HG03025 (cell line): ENCODE results near the gene DLEC1.

Source experiments
- ATAC-seq: cut with Tn5 transposase; IDR thresholded peaks from one replicate; pipeline ENCODE4 v1.9.1; 2021; ENCODE audit warnings: mild to moderate bottlenecking, moderate library complexity; ENCODE audit not compliant: unreplicated experiment, low FRiP score

DLEC1 gene

GRCh38 chr3:38167591-38167990 is 128.6 kb downstream of the DLEC1 start:
- ATAC-seq = no peak

DNA sequence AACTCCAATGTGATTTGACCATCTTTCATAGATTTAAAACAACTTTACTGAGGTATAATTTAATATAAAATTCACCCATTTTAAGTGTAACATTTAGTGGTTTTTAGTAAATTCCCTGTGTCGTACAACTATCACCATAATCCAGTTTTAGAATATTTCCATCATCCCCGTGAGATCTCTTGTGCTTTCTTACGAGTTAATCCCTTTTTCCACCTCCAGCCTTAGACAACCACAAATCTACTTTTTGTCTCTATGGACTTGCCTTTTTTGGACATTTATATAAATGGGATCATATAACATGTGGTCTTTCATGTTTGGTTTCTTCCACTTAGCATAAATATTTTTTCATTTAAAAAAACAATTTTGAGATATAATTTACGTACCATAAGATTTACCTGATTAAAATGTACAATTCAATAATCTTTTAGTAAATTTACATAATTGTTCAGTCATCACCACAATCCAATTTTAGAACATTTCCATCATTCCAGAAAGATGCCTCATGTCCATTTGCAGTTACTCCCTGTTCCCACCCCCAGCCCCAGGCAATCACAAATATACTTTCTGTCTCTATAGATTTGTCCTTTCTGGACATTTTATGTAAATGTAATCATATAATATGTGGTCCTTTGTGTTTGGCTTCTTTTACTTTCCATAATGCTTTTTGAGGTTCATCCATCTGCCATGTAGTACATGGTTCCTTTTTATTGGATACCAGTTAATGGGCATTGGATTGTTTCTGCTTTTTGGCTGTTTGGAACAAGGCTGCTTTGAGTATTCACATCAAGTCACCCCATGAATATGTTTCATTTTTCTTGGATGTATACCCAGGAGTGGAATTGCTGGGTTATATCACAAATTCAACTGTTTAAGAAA is 129.4 kb downstream of the DLEC1 start:
- no peak for ATAC-seq

DNA sequence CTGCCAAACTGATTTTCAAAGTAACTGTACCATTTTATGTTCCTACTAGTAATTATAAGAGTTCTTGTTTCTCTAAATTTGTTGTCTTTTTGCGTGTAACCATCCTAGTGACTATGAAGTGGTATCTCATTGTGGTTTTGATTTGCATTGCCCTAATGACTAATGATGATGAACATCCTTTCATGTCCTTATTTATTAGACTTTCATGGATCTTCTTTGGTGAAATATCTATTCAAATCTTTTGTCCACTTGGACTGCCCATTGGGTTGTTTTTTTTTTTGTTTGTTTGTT is 130.0 kb downstream of the DLEC1 start:
- ATAC-seq = no peak

GRCh38 chr3:38170722-38171121 is 131.7 kb downstream of the DLEC1 start:
- ATAC-seq = no peak

DNA sequence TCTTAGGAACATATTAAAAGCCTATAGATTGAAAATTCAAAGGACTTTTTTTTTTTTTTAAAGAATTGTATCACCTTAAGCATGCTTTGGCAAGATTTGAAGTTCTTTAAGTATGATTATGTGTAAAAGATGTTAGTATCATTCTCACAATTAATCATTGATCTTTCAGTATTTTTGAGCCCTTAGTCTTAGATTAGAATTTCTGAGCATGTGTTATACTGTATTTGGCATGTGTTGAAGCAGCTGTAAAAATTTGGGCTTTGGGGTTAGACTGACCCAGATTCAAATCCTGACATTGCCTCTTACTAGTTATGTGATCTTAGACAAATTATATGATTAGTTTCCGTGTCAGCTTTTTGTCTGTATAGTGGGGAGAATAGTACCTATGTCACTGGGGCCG is 132.6 kb downstream of the DLEC1 start:
- ATAC-seq = no peak
